Measurements from ENCODE around the gene WWOX.

Gene WWOX

DNA sequence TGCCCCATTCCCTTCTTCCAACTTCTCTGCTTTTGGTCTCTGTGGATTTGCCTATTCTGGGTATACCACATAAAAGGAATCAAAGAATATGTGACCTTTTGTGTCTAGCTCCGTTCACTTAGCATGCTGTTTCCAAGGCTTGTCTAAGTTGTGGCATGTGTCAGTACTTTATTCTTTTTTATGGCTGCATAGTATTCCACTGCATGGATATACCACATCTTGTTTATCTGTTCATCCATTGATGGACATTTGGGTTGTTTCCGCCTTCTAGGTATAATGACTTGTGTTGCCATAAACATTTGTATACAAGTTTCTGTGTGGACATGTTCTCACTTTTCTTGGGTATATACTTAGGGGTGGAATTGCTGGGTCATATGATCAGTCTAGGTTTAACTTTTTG lies 1068.4 kb downstream of the WWOX start:
- in situ Hi-C loops (cut with MboI; ENCODE audit: low pct_unique_long_range_greater_than_20kb, low sequenced_read_pairs) = no loop called here
- DNase-seq = no peak

DNA sequence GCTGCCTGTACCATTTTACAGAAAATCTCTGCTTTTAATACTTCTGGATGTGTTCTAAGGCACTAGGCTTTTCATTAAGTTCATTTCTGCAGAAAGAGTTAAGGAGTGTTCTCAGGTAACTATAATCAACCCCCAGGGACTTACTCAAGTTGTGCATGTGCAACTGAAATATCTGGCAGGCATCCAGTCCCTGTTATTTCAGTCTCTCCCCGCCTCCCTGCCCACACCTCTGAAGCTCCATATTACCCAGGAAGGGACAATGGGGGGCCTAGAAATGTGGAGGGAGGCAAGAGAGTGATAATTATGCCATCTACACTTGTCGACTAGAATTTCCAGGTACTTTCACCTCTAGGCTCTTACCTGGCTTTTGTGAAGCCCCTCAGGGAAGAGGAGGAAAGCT lies 1068.9 kb downstream of the WWOX start:
- in situ Hi-C loops (cut with MboI; ENCODE audit: low pct_unique_long_range_greater_than_20kb, low sequenced_read_pairs) = no loop called here
- DNase-seq = no peak

- in situ Hi-C loops (cut with MboI; ENCODE audit: low pct_unique_long_range_greater_than_20kb, low sequenced_read_pairs) = no loop called here
- peak; percentile 36 for DNase-seq
Observed at GRCh38 chr16:79169239-79169638, 1069.8 kb downstream of the WWOX start.

DNA sequence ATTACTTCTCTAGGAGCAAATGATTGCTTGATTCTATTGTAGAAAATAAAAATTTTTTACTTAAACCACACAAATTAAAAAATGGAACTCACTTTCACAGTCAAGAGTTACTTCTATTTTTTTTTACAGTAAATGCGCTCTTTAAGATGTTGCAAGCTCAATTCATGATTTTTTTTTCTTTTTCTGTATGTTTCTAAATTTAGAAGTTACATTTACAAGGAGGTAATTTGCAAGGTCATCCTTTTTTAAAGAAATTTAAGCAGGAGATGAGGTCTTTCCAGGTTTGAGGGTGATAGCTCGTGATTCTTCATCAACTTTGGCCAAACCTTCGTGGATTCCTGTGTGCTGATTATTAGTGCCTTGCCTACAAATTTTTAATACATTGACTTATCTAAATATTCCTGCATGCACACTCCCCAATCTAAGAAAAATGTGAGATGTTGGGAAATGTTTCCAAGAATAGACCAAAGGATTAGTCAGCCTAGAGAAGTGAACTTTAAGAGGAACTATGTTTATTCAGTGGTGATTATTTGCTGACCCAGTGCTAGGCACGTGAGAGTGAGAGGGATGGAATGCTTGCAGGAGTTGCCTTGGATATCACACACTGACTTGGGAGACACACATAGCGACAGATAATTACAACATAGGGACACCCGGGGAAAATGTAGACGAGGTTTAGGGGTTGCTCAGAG lies 1071.2 kb downstream of the WWOX start:
- no peak for DNase-seq
- in situ Hi-C loops (cut with MboI; ENCODE audit: low pct_unique_long_range_greater_than_20kb, low sequenced_read_pairs) = no loop called here

- no peak for DNase-seq
Observed at GRCh38 chr16:79171504-79171903, 1072.0 kb downstream of the WWOX start.

GRCh38 chr16:79171931-79172705 lies 1072.7 kb downstream of the WWOX start:
- in situ Hi-C loops (cut with MboI; ENCODE audit: low pct_unique_long_range_greater_than_20kb, low sequenced_read_pairs) = no loop called here
- DNase-seq = no peak

More at GRCh38 chr16:79171504-79171903, 1072.0 kb downstream of the WWOX start:
- in situ Hi-C loops (cut with MboI; ENCODE audit: low pct_unique_long_range_greater_than_20kb, low sequenced_read_pairs) = no loop called here

- in situ Hi-C loops (cut with MboI; ENCODE audit: low pct_unique_long_range_greater_than_20kb, low sequenced_read_pairs) = no loop called here
Observed at GRCh38 chr16:79172976-79173500, 1073.6 kb downstream of the WWOX start.

GRCh38 chr16:79173919-79174318 lies 1074.5 kb downstream of the WWOX start:
- no peak for DNase-seq
- in situ Hi-C loops (cut with MboI; ENCODE audit: low pct_unique_long_range_greater_than_20kb, low sequenced_read_pairs) = no loop called here

More at GRCh38 chr16:79172976-79173500, 1073.6 kb downstream of the WWOX start:
- no peak for DNase-seq

- in situ Hi-C loops (cut with MboI; ENCODE audit: low pct_unique_long_range_greater_than_20kb, low sequenced_read_pairs) = no loop called here
- DNase-seq = no peak
Observed at GRCh38 chr16:79175286-79176057, 1076.0 kb downstream of the WWOX start.

GRCh38 chr16:79177018-79177417 lies 1077.6 kb downstream of the WWOX start:
- in situ Hi-C loops (cut with MboI; ENCODE audit: low pct_unique_long_range_greater_than_20kb, low sequenced_read_pairs) = no loop called here
- DNase-seq = peak; percentile 72

GRCh38 chr16:79181419-79181818 lies 1082.0 kb downstream of the WWOX start:
- no peak for DNase-seq
- in situ Hi-C loops (cut with MboI; ENCODE audit: low pct_unique_long_range_greater_than_20kb, low sequenced_read_pairs) = no loop called here

- in situ Hi-C loops (cut with MboI; ENCODE audit: low pct_unique_long_range_greater_than_20kb, low sequenced_read_pairs) = no loop called here
- no peak for DNase-seq
Observed at GRCh38 chr16:79182616-79183015, 1083.2 kb downstream of the WWOX start.

GRCh38 chr16:79183571-79183970 lies 1084.1 kb downstream of the WWOX start:
- DNase-seq = no peak
- in situ Hi-C loops (cut with MboI; ENCODE audit: low pct_unique_long_range_greater_than_20kb, low sequenced_read_pairs) = no loop called here

- DNase-seq = no peak
- in situ Hi-C loops (cut with MboI; ENCODE audit: low pct_unique_long_range_greater_than_20kb, low sequenced_read_pairs) = no loop called here
Observed at GRCh38 chr16:79184464-79185030, 1085.1 kb downstream of the WWOX start.

GRCh38 chr16:79185711-79186110 lies 1086.3 kb downstream of the WWOX start:
- no peak for DNase-seq
- in situ Hi-C loops (cut with MboI; ENCODE audit: low pct_unique_long_range_greater_than_20kb, low sequenced_read_pairs) = no loop called here

- DNase-seq = no peak
Observed at GRCh38 chr16:79186196-79186595, 1086.7 kb downstream of the WWOX start.

DNA sequence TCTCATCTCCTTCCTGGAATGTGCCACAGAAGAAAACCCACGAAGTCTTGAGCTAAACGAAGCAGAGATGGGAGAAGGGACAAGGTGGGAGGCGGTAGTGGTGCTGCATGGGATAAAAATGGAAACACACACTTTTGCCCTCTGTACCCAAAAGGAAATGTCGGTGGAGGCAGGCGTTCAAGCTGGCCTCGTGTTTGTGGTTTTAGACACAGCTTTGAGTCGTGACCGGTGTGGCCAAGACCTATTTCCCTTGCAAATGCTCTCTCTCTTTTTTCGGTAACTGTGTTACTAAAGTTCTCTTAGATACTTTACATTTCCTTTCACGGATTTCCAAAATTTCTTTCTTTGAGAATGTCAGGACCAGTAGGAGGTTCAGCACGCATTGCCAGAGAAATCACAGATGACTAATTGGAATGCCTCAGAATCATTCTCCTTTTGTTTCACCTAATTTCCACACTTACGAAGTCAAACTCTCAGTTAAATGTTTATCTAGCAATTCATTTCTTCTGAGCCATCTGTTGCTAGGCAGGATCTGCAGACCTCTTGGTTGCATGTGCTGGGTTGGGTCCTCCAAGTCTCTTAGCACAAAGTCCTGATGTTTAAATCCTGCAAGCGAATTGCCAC lies 1088.8 kb downstream of the WWOX start:
- in situ Hi-C loops (cut with MboI; ENCODE audit: low pct_unique_long_range_greater_than_20kb, low sequenced_read_pairs) = no loop called here
- DNase-seq = no peak

More at GRCh38 chr16:79186196-79186595, 1086.7 kb downstream of the WWOX start:
- in situ Hi-C loops (cut with MboI; ENCODE audit: low pct_unique_long_range_greater_than_20kb, low sequenced_read_pairs) = no loop called here

GRCh38 chr16:79188739-79189122 lies 1089.3 kb downstream of the WWOX start:
- in situ Hi-C loops (cut with MboI; ENCODE audit: low pct_unique_long_range_greater_than_20kb, low sequenced_read_pairs) = no loop called here

DNA sequence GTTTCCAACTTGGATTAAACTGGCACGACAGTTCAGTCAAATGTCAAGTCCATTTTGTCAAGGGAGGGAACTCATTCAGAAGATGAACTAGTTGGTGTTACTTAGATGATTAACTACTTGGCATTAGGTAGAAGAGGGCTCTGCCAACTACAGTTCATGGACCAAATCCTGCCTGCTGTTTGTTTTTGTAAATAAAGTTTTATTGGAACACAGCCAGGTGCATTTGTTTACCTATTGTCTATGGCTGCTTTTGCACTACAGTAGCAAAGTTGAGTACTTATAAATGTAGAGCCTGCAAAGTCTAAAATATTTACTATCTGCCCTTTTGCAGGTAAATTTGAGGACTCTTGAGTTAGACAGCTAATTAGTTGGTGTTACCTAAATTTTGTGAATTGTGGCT lies 1091.1 kb downstream of the WWOX start:
- in situ Hi-C loops (cut with MboI; ENCODE audit: low pct_unique_long_range_greater_than_20kb, low sequenced_read_pairs) = no loop called here
- no peak for DNase-seq

More at GRCh38 chr16:79188739-79189122, 1089.3 kb downstream of the WWOX start:
- no peak for DNase-seq
